Type B pancreatic cell (in vitro differentiated cells): Measurements from ENCODE around the gene SMIM22. TPM values are rescaled to one million over a fixed set of nuclear protein-coding genes. Genes with fewer than 3 reads are reported as not detected.

Source experiments
- DNase-seq: peaks from one replicate; pipeline ENCODE4 v3.0.0; 2021; ENCODE audit warnings: mixed read lengths; ENCODE audit not compliant: unreplicated experiment; ENCODE audit errors: extremely low spot score
- H3K27ac Mint-ChIP-seq: 2 replicates; pipeline ENCODE4 v1.8.0; 2021; ENCODE audit warnings: mild to moderate bottlenecking, mixed read lengths
- H3K27me3 Mint-ChIP-seq: 2 replicates; pipeline ENCODE4 v1.8.0; 2021; ENCODE audit warnings: mixed read lengths
- H3K36me3 Mint-ChIP-seq: 2 replicates; pipeline ENCODE4 v1.8.0; 2021; ENCODE audit warnings: mixed read lengths
- H3K4me1 Mint-ChIP-seq: one replicate; pipeline ENCODE4 v1.8.0; 2021; ENCODE audit warnings: mixed read lengths; ENCODE audit not compliant: unreplicated experiment
- H3K4me3 Mint-ChIP-seq: 2 replicates; pipeline ENCODE4 v1.8.0; 2021; ENCODE audit warnings: mild to moderate bottlenecking, mixed read lengths
- H3K9me3 Mint-ChIP-seq: 2 replicates; pipeline ENCODE4 v1.8.0; 2021; ENCODE audit warnings: mixed read lengths
- CTCF ChIP-seq: fragments of 200-600 bp; sonication (generic); conservative IDR thresholded peaks from 2 replicates; pipeline ENCODE4 v1.5.0; 2021; ENCODE audit warnings: antibody characterized with exemption, mild to moderate bottlenecking
- total RNA-seq: library from RNA; stranded (reverse); gene quantifications from 2 replicates; pipeline ENCODE4 v1.2.1, GENCODE V29; 2021; ENCODE audit warnings: low replicate concordance

Gene SMIM22
- total RNA-seq, 1 donor from 2014 or later: 7.8 TPM

DNA sequence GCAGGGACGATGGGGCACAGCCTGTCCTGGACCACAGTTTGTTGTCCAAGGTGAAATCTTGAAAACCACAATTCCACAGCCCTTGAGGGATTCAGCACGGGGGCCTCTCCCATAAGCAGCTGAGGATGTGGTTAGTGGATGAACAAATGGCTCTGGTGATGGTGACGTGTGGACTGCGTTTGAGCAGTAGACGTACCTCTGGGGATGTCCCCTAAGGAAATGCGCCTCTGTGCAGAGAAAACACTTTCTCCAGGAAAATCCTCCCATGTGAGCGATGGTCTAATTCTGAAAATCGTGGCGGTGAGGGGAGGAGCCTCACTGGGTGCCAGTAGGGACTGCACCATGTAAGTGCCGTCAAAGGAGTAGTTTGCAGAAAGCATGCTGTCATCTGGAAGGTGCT lies 4.3 kb upstream of the SMIM22 start:
- TF ChIP-seq CTCF: no peak
- no peak overlapping the region for H3K4me3 Mint-ChIP-seq
- no peaks in the 10 kb centered on the region for H3K9me3 Mint-ChIP-seq
- no peaks in the 10 kb centered on the region for H3K36me3 Mint-ChIP-seq
- DNase-seq: no peak
- H3K27ac Mint-ChIP-seq: peak overlapping the region; percentile 16
- no peaks in the 10 kb centered on the region for H3K4me1 Mint-ChIP-seq
- H3K27me3 Mint-ChIP-seq: no peaks in the 10 kb centered on the region

GRCh38 chr16:4792951-4793513 lies 2.1 kb upstream of the SMIM22 start:
- H3K27ac Mint-ChIP-seq: no peak overlapping the region
- no peak overlapping the region for H3K4me3 Mint-ChIP-seq
- TF ChIP-seq CTCF: no peak
- H3K36me3 Mint-ChIP-seq: no peaks in the 10 kb centered on the region
- no peak for DNase-seq
- no peaks in the 10 kb centered on the region for H3K4me1 Mint-ChIP-seq
- H3K9me3 Mint-ChIP-seq: no peaks in the 10 kb centered on the region
- H3K27me3 Mint-ChIP-seq: no peaks in the 10 kb centered on the region

- Mint-ChIP-seq H3K4me1 (peaks cover 6% of the 10 kb centered on the region), H3K4me3 (no peak overlapping the region), H3K27ac (no peak overlapping the region), H3K36me3 (no peaks in the 10 kb centered on the region), H3K9me3 (no peaks in the 10 kb centered on the region), H3K27me3 (no peaks in the 10 kb centered on the region)
- DNase-seq: no peak
- no peak for TF ChIP-seq CTCF
Observed at GRCh38 chr16:4795828-4796572, 831 bp downstream of the SMIM22 start.

- TF ChIP-seq CTCF: no peak
- no peak for DNase-seq
- no peak overlapping the region for H3K4me3 Mint-ChIP-seq
- no peaks in the 10 kb centered on the region for H3K27me3 Mint-ChIP-seq
- no peaks in the 10 kb centered on the region for H3K36me3 Mint-ChIP-seq
- H3K9me3 Mint-ChIP-seq: no peaks in the 10 kb centered on the region
- H3K27ac Mint-ChIP-seq: no peak overlapping the region
- H3K4me1 Mint-ChIP-seq: peaks cover 6% of the 10 kb centered on the region
Observed at GRCh38 chr16:4796982-4797804, 2.0 kb downstream of the SMIM22 start.

- Mint-ChIP-seq H3K36me3 (no peaks in the 10 kb centered on the region), H3K9me3 (no peaks in the 10 kb centered on the region), H3K4me1 (peaks cover 6% of the 10 kb centered on the region), H3K27me3 (no peaks in the 10 kb centered on the region), H3K4me3 (no peak overlapping the region), H3K27ac (no peak overlapping the region)
- TF ChIP-seq CTCF: no peak
- no peak for DNase-seq
Observed at GRCh38 chr16:4797805-4798252, 2.7 kb downstream of the SMIM22 start.
